ENCODE results near the gene OBI1. TPM values are rescaled to one million over a fixed set of nuclear protein-coding genes. Genes with fewer than 3 reads are reported as not detected.

Gene OBI1
- total and polyA plus RNA-seq, 10 of the 15 experiments (the other 5 are each of a cell fraction or from before 2014, with no cell fraction given), result 15.5 to 34.2 (median 22.0) TPM

GRCh38 chr13:78604782-78605611 is 54.0 kb downstream of the OBI1 start:
- TF ChIP-seq RAD51 (IDR thresholded peaks at IDR 0.05), result no peak
- no peak for TF ChIP-seq CBX3 (IDR thresholded peaks at IDR 0.05; ENCODE audit: borderline replicate concordance, low read depth)
- TF ChIP-seq NR2F1 (conservative IDR thresholded peaks at IDR 0.05), result no peak
- TF ChIP-seq IRF4 (IDR thresholded peaks at IDR 0.05; ENCODE audit: low read depth, low read length), result no peak
- TF ChIP-seq NFYA (IDR thresholded peaks at IDR 0.05; ENCODE audit: borderline replicate concordance, low read depth, low read length), result no peak
- no peak for TF ChIP-seq ZBTB40 (IDR thresholded peaks at IDR 0.05; ENCODE audit: borderline replicate concordance)
- TF ChIP-seq ASH2L (IDR thresholded peaks at IDR 0.05; ENCODE audit: borderline replicate concordance, low read depth), result no peak
- TF ChIP-seq RUNX3 (IDR thresholded peaks at IDR 0.05; ENCODE audit: low read length), result no peak
- Histone ChIP-seq H3K4me2 (ENCODE audit: control insufficient read depth, insufficient read depth) (no peak overlapping the region), H3K4me1 (ENCODE audit: control insufficient read depth, insufficient read depth, low read length) (peaks cover 8% of the 10 kb centered on the region), H3K27me3 (replicated peaks in 1 of 2; ENCODE audit: control insufficient read depth in 2 of 2, insufficient read depth in 2 of 2, low read length in 1 of 2) (peaks cover 25 to 63% of the 10 kb centered on the region in 2 experiments), H3K9me3 (replicated peaks; ENCODE audit: control insufficient read depth, insufficient read depth, low read length) (no peaks in the 10 kb centered on the region; the same call in 2 of the 3 replicates), H3K4me3 (no peak overlapping the region), H2AFZ (ENCODE audit: control insufficient read depth, low read depth, low read length) (no peak overlapping the region), H3K9ac (ENCODE audit: control insufficient read depth, insufficient read depth, low read length) (no peak overlapping the region), H3K79me2 (ENCODE audit: control insufficient read depth, insufficient read depth, low read length) (no peaks in the 10 kb centered on the region), H4K20me1 (ENCODE audit: control insufficient read depth, insufficient read depth) (peaks cover 2% of the 10 kb centered on the region; the same call in 1 of the 2 replicates), H3K36me3 (ENCODE audit: control insufficient read depth in 2 of 2, insufficient read depth in 2 of 2, low read length in 1 of 2) (no peaks in the 10 kb centered on the region), H3K27ac (ENCODE audit: control insufficient read depth, insufficient read depth) (no peak overlapping the region)
- ChIA-PET RAD21 (ENCODE audit: unreplicated experiment) (no interaction called here), POLR2A (no interaction called here), CTCF (interaction anchor here (0.6 kb wide), 1 partner anchor 449 kb away, joined by 3 read pairs; no protein-coding TSS in a partner anchor), SMC1A (ENCODE audit: uncharacterized antibody, unreplicated experiment) (interaction anchor here (0.7 kb wide), 1 partner anchor 137 kb away, joined by 3 read pairs; no protein-coding TSS in a partner anchor)
- FAIRE-seq (no peak), DNase-seq (ENCODE audit: low read depth, low spot score) (no peak), ATAC-seq (no peak)
- in situ Hi-C loops (cut with MboI) (no loop called here), intact Hi-C loops (cut with micrococcal nuclease; ENCODE audit: unreplicated experiment) (no loop called here)
- no TSS peak for BruUV-seq (replicated peaks)
- WGBS (ENCODE audit: insufficient coverage, insufficient replicate concordance, low lambda C conversion rate, missing lambda C conversion rate), result 15% methylated on average over 20 of the region's 20 CpGs
